Measurements from ENCODE around the gene PABPC1L. TPM values are rescaled to one million over a fixed set of nuclear protein-coding genes. Genes with fewer than 3 reads are reported as not detected.

Gene PABPC1L
- total and polyA plus RNA-seq, 2 of the 13 experiments (the other 11 are each of a cell fraction or from before 2014, with no cell fraction given) = 30.8 to 252 TPM

DNA sequence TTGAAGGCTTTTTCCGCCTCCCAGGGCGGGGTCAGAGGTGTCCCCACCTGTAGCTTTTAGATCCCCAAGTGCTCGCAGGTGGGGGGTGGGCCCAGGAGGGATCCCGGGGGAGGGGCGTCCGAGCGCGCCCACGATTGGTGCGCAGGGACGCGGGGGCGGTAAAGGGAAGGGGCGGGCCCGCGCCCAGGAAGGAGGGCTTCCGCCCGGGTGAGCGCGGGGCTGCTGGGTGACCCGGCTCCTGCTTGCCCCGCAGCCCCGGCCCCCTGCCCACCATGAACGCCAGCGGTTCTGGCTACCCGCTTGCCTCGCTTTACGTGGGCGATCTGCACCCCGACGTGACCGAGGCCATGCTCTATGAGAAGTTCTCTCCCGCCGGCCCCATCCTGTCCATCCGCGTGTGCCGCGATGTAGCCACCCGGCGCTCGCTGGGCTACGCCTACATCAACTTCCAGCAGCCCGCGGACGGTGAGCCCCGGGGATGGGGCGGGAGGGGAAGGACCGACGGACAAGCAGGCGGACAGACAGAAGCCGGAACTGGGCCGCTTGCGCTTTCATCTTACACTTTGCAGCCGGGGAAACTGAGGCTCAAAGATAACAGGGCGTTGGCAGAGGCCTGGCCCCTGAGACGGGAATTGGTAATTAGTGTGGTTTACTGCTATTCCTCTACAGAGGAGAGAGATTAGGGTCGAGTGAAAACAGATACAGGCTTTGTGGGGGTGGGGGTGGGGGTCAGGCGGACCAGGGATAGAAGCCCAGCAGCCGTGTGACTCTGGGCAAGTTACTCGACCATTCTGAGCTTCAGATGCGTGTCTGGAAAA lies at the start of gene PABPC1L (continued):
- no peak for TF ChIP-seq MED8 (CRISPR knock-in tag; IDR thresholded peaks at IDR 0.05; ENCODE audit: insufficient replicate concordance)
- TF ChIP-seq, protein P1, sequence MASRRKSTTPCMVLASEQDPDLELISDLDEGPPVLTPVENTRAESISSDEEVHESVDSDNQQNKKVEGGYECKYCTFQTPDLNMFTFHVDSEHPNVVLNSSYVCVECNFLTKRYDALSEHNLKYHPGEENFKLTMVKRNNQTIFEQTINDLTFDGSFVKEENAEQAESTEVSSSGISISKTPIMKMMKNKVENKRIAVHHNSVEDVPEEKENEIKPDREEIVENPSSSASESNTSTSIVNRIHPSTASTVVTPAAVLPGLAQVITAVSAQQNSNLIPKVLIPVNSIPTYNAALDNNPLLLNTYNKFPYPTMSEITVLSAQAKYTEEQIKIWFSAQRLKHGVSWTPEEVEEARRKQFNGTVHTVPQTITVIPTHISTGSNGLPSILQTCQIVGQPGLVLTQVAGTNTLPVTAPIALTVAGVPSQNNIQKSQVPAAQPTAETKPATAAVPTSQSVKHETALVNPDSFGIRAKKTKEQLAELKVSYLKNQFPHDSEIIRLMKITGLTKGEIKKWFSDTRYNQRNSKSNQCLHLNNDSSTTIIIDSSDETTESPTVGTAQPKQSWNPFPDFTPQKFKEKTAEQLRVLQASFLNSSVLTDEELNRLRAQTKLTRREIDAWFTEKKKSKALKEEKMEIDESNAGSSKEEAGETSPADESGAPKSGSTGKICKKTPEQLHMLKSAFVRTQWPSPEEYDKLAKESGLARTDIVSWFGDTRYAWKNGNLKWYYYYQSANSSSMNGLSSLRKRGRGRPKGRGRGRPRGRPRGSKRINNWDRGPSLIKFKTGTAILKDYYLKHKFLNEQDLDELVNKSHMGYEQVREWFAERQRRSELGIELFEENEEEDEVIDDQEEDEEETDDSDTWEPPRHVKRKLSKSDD (CRISPR knock-in tag; IDR thresholded peaks at IDR 0.05; ENCODE audit: low read depth) = no peak
- TF ChIP-seq, protein P2, sequence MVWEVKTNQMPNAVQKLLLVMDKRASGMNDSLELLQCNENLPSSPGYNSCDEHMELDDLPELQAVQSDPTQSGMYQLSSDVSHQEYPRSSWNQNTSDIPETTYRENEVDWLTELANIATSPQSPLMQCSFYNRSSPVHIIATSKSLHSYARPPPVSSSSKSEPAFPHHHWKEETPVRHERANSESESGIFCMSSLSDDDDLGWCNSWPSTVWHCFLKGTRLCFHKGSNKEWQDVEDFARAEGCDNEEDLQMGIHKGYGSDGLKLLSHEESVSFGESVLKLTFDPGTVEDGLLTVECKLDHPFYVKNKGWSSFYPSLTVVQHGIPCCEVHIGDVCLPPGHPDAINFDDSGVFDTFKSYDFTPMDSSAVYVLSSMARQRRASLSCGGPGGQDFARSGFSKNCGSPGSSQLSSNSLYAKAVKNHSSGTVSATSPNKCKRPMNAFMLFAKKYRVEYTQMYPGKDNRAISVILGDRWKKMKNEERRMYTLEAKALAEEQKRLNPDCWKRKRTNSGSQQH (CRISPR knock-in tag; IDR thresholded peaks at IDR 0.05; ENCODE audit: low read depth) = peak; percentile 93
- TF ChIP-seq, protein P3, sequence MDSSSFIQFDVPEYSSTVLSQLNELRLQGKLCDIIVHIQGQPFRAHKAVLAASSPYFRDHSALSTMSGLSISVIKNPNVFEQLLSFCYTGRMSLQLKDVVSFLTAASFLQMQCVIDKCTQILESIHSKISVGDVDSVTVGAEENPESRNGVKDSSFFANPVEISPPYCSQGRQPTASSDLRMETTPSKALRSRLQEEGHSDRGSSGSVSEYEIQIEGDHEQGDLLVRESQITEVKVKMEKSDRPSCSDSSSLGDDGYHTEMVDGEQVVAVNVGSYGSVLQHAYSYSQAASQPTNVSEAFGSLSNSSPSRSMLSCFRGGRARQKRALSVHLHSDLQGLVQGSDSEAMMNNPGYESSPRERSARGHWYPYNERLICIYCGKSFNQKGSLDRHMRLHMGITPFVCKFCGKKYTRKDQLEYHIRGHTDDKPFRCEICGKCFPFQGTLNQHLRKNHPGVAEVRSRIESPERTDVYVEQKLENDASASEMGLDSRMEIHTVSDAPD (CRISPR knock-in tag; IDR thresholded peaks at IDR 0.05) = peak; percentile 20; the same call in 1 of the 2 replicates
- TF ChIP-seq ETV6 (CRISPR knock-in tag; conservative IDR thresholded peaks at IDR 0.05) = peak; percentile 76; the same call in 1 of the 2 replicates
- TF ChIP-seq NFATC3 (CRISPR knock-in tag; IDR thresholded peaks at IDR 0.05) = peak; percentile 95
- no peak for TF ChIP-seq ZNF567 (CRISPR knock-in tag; IDR thresholded peaks at IDR 0.05; ENCODE audit: borderline replicate concordance)
- TF ChIP-seq, protein P4, sequence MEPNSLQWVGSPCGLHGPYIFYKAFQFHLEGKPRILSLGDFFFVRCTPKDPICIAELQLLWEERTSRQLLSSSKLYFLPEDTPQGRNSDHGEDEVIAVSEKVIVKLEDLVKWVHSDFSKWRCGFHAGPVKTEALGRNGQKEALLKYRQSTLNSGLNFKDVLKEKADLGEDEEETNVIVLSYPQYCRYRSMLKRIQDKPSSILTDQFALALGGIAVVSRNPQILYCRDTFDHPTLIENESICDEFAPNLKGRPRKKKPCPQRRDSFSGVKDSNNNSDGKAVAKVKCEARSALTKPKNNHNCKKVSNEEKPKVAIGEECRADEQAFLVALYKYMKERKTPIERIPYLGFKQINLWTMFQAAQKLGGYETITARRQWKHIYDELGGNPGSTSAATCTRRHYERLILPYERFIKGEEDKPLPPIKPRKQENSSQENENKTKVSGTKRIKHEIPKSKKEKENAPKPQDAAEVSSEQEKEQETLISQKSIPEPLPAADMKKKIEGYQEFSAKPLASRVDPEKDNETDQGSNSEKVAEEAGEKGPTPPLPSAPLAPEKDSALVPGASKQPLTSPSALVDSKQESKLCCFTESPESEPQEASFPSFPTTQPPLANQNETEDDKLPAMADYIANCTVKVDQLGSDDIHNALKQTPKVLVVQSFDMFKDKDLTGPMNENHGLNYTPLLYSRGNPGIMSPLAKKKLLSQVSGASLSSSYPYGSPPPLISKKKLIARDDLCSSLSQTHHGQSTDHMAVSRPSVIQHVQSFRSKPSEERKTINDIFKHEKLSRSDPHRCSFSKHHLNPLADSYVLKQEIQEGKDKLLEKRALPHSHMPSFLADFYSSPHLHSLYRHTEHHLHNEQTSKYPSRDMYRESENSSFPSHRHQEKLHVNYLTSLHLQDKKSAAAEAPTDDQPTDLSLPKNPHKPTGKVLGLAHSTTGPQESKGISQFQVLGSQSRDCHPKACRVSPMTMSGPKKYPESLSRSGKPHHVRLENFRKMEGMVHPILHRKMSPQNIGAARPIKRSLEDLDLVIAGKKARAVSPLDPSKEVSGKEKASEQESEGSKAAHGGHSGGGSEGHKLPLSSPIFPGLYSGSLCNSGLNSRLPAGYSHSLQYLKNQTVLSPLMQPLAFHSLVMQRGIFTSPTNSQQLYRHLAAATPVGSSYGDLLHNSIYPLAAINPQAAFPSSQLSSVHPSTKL (CRISPR knock-in tag; IDR thresholded peaks at IDR 0.05) = peak; percentile 47; the same call in 1 of the 2 replicates
- peak; percentile 86 for TF ChIP-seq RXRA (CRISPR knock-in tag; IDR thresholded peaks at IDR 0.05)
- TF ChIP-seq NONO (IDR thresholded peaks at IDR 0.05) = no peak
- TF ChIP-seq NONO (CRISPR knock-in tag; conservative IDR thresholded peaks at IDR 0.05) = peak; percentile 94
- TF ChIP-seq IKZF4 (CRISPR knock-in tag; IDR thresholded peaks at IDR 0.05; ENCODE audit: borderline replicate concordance, low read depth, not compliant biosample characterization) = peak; percentile 40
- no peak for TF ChIP-seq MIXL1 (CRISPR knock-in tag; IDR thresholded peaks at IDR 0.05)
- TF ChIP-seq ASH2L (IDR thresholded peaks at IDR 0.05; ENCODE audit: insufficient read length, low read depth, low read length) = peak; percentile 37
- TF ChIP-seq, protein P5, sequence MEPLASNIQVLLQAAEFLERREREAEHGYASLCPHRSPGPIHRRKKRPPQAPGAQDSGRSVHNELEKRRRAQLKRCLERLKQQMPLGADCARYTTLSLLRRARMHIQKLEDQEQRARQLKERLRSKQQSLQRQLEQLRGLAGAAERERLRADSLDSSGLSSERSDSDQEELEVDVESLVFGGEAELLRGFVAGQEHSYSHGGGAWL (CRISPR knock-in tag; IDR thresholded peaks at IDR 0.05) = peak; percentile 87
- no peak for TF ChIP-seq ZNF629 (CRISPR knock-in tag; conservative IDR thresholded peaks at IDR 0.05)
- no peak; the same call in 1 of the 2 replicates for TF ChIP-seq DPF2 (CRISPR knock-in tag; IDR thresholded peaks at IDR 0.05; ENCODE audit: borderline replicate concordance, low read depth)
- no peak for TF ChIP-seq PRPF4 (IDR thresholded peaks at IDR 0.05; ENCODE audit: low read depth, low read length, poor library complexity, severe bottlenecking)

All from HepG2 (cell line).